Hepatocyte (in vitro differentiated cells): ENCODE data around the gene SRPRB.

ENCODE experiments used
- CTCF ChIP-seq: fragments of 200-600 bp; sonication (generic); IDR thresholded peaks from 2 replicates; pipeline ENCODE4 v1.5.1; 2016; ENCODE audit warnings: antibody characterized with exemption, mild to moderate bottlenecking; ENCODE audit not compliant: poor library complexity
- EZH2 ChIP-seq: fragments of 200-600 bp; sonication (generic); IDR thresholded peaks from 2 replicates; pipeline ENCODE4 v1.6.1; 2016; ENCODE audit warnings: antibody characterized with exemption, mild to moderate bottlenecking, borderline replicate concordance
- EZH2phosphoT487 ChIP-seq: fragments of 200-600 bp; sonication (generic); IDR thresholded peaks from one replicate; pipeline ENCODE4 v1.6.1; 2018; ENCODE audit warnings: antibody characterized with exemption, mild to moderate bottlenecking, low read depth, moderate library complexity; ENCODE audit not compliant: unreplicated experiment, severe bottlenecking

- TF ChIP-seq EZH2 (no peak), CTCF (no peak), EZH2phosphoT487 (no peak)
Observed at GRCh38 chr3:133824961-133825485, 19.4 kb downstream of the SRPRB start.
